Measurements from ENCODE around the gene HSDL2.

Gene HSDL2

GRCh38 chr9:112473986-112474385 lies 94.1 kb downstream of the HSDL2 start:
- DNase-seq (ENCODE audit: low read depth, low spot score) = no peak

GRCh38 chr9:112475318-112475717 lies 95.4 kb downstream of the HSDL2 start:
- no peak overlapping the region for H3K9ac ChIP-seq (ENCODE audit: insufficient read length)
- TF ChIP-seq FOXP2 (optimal IDR thresholded peaks at IDR 0.05; ENCODE audit: control extremely low read depth, extremely low read length, insufficient read depth) (no peak), EZH2 (IDR thresholded peaks at IDR 0.05) (no peak), POLR2AphosphoS5 (IDR thresholded peaks at IDR 0.05; ENCODE audit: borderline replicate concordance, low read depth, low read length) (no peak)

More at GRCh38 chr9:112473986-112474385, 94.1 kb downstream of the HSDL2 start:
- TF ChIP-seq POLR2AphosphoS5 (IDR thresholded peaks at IDR 0.05; ENCODE audit: borderline replicate concordance, low read depth, low read length) = no peak
- TF ChIP-seq EZH2 (IDR thresholded peaks at IDR 0.05) = no peak
- TF ChIP-seq FOXP2 (optimal IDR thresholded peaks at IDR 0.05; ENCODE audit: control extremely low read depth, extremely low read length, insufficient read depth) = no peak
- no peaks in the 10 kb centered on the region for H3K9me3 ChIP-seq (ENCODE audit: low read depth, low read length)
- no peaks in the 10 kb centered on the region; the same call in 1 of the 2 replicates for H3K36me3 ChIP-seq (ENCODE audit: insufficient read depth, low read length)
- no peak overlapping the region for H3K4me3 ChIP-seq
- no peak overlapping the region for H3K27ac ChIP-seq
- no peak overlapping the region for H3K9ac ChIP-seq (ENCODE audit: insufficient read length)

GRCh38 chr9:112477330-112477729 lies 97.4 kb downstream of the HSDL2 start:
- H3K36me3 ChIP-seq (ENCODE audit: insufficient read depth, low read length) = no peaks in the 10 kb centered on the region; the same call in 1 of the 2 replicates
- no peak overlapping the region for H3K4me3 ChIP-seq
- H3K9me3 ChIP-seq (ENCODE audit: low read depth, low read length) = no peaks in the 10 kb centered on the region
- H3K9ac ChIP-seq (ENCODE audit: insufficient read length) = no peak overlapping the region
- no peak for DNase-seq (ENCODE audit: low read depth, low spot score)
- H3K27ac ChIP-seq = no peak overlapping the region
- no peak for TF ChIP-seq FOXP2 (optimal IDR thresholded peaks at IDR 0.05; ENCODE audit: control extremely low read depth, extremely low read length, insufficient read depth)
- no peak for TF ChIP-seq POLR2AphosphoS5 (IDR thresholded peaks at IDR 0.05; ENCODE audit: borderline replicate concordance, low read depth, low read length)
- no peak for TF ChIP-seq EZH2 (IDR thresholded peaks at IDR 0.05)

More at GRCh38 chr9:112475318-112475717, 95.4 kb downstream of the HSDL2 start:
- Histone ChIP-seq H3K4me3 (no peak overlapping the region), H3K36me3 (ENCODE audit: insufficient read depth, low read length) (no peaks in the 10 kb centered on the region; the same call in 1 of the 2 replicates), H3K9me3 (ENCODE audit: low read depth, low read length) (no peaks in the 10 kb centered on the region), H3K27ac (no peak overlapping the region)
- no peak for DNase-seq (ENCODE audit: low read depth, low spot score)

GRCh38 chr9:112479221-112479620 lies 99.3 kb downstream of the HSDL2 start:
- no peak for DNase-seq (ENCODE audit: low read depth, low spot score)
- Histone ChIP-seq H3K27ac (no peak overlapping the region), H3K4me3 (no peak overlapping the region), H3K9me3 (ENCODE audit: low read depth, low read length) (no peaks in the 10 kb centered on the region), H3K9ac (ENCODE audit: insufficient read length) (no peak overlapping the region), H3K36me3 (ENCODE audit: insufficient read depth, low read length) (no peaks in the 10 kb centered on the region; the same call in 1 of the 2 replicates)
- TF ChIP-seq FOXP2 (optimal IDR thresholded peaks at IDR 0.05; ENCODE audit: control extremely low read depth, extremely low read length, insufficient read depth) (no peak), EZH2 (IDR thresholded peaks at IDR 0.05) (no peak), POLR2AphosphoS5 (IDR thresholded peaks at IDR 0.05; ENCODE audit: borderline replicate concordance, low read depth, low read length) (no peak)

- Histone ChIP-seq H3K4me3 (no peak overlapping the region), H3K9me3 (ENCODE audit: low read depth, low read length) (no peaks in the 10 kb centered on the region), H3K36me3 (ENCODE audit: insufficient read depth, low read length) (no peaks in the 10 kb centered on the region), H3K27ac (no peak overlapping the region), H3K9ac (ENCODE audit: insufficient read length) (no peak overlapping the region)
- TF ChIP-seq FOXP2 (optimal IDR thresholded peaks at IDR 0.05; ENCODE audit: control extremely low read depth, extremely low read length, insufficient read depth) (no peak), EZH2 (IDR thresholded peaks at IDR 0.05) (no peak), POLR2AphosphoS5 (IDR thresholded peaks at IDR 0.05; ENCODE audit: borderline replicate concordance, low read depth, low read length) (no peak)
- DNase-seq (ENCODE audit: low read depth, low spot score) = no peak
Observed at GRCh38 chr9:112484607-112485006, 104.7 kb downstream of the HSDL2 start.

- H3K9ac ChIP-seq (ENCODE audit: insufficient read length) = no peak overlapping the region
- no peak overlapping the region for H3K27ac ChIP-seq
- H3K9me3 ChIP-seq (ENCODE audit: low read depth, low read length) = no peaks in the 10 kb centered on the region
- H3K4me3 ChIP-seq = peak overlapping the region; percentile 95
- DNase-seq (ENCODE audit: low read depth, low spot score) = no peak
- TF ChIP-seq EZH2 (IDR thresholded peaks at IDR 0.05) = no peak
- TF ChIP-seq FOXP2 (optimal IDR thresholded peaks at IDR 0.05; ENCODE audit: control extremely low read depth, extremely low read length, insufficient read depth) = no peak
- no peak for TF ChIP-seq POLR2AphosphoS5 (IDR thresholded peaks at IDR 0.05; ENCODE audit: borderline replicate concordance, low read depth, low read length)
- no peaks in the 10 kb centered on the region for H3K36me3 ChIP-seq (ENCODE audit: insufficient read depth, low read length)
Observed at GRCh38 chr9:112485574-112485973, 105.7 kb downstream of the HSDL2 start.

- no peaks in the 10 kb centered on the region for H3K9me3 ChIP-seq (ENCODE audit: low read depth, low read length)
- TF ChIP-seq FOXP2 (optimal IDR thresholded peaks at IDR 0.05; ENCODE audit: control extremely low read depth, extremely low read length, insufficient read depth) (peak; percentile 14), POLR2AphosphoS5 (IDR thresholded peaks at IDR 0.05; ENCODE audit: borderline replicate concordance, low read depth, low read length) (peak; percentile 98), EZH2 (IDR thresholded peaks at IDR 0.05) (no peak)
- peak within 1 kb of the TSS; percentile 95 for H3K4me3 ChIP-seq
- H3K27ac ChIP-seq = peak within 1 kb of the TSS; percentile 81; the same call in 1 of the 2 replicates
- peaks cover 6% of the 10 kb centered on the region; the same call in 1 of the 2 replicates for H3K36me3 ChIP-seq (ENCODE audit: insufficient read depth, low read length)
- peak within 1 kb of the TSS; percentile 86 for H3K9ac ChIP-seq (ENCODE audit: insufficient read length)
- DNase-seq (ENCODE audit: low read depth, low spot score) = no peak
Observed at GRCh38 chr9:112486221-112487007, 106.5 kb downstream of the HSDL2 start, which contains the start of gene KIAA1958. Gene KIAA1958, plus strand, starts transcription at chr9:112486827. Its CDS starts 87,254 bp downstream, at chr9:112574081.

GRCh38 chr9:112487008-112487798 lies 107.3 kb downstream of the HSDL2 start:
- TF ChIP-seq FOXP2 (optimal IDR thresholded peaks at IDR 0.05; ENCODE audit: control extremely low read depth, extremely low read length, insufficient read depth) = no peak
- no peak for TF ChIP-seq EZH2 (IDR thresholded peaks at IDR 0.05)
- TF ChIP-seq POLR2AphosphoS5 (IDR thresholded peaks at IDR 0.05; ENCODE audit: borderline replicate concordance, low read depth, low read length) = peak; percentile 70; the same call in 1 of the 2 replicates
- Histone ChIP-seq H3K36me3 (ENCODE audit: insufficient read depth, low read length) (peaks cover 11% of the 10 kb centered on the region; the same call in 1 of the 2 replicates), H3K27ac (peak overlapping the region; percentile 81; the same call in 1 of the 2 replicates), H3K9ac (ENCODE audit: insufficient read length) (peak overlapping the region; percentile 84), H3K4me3 (peak overlapping the region; percentile 86), H3K9me3 (ENCODE audit: low read depth, low read length) (no peaks in the 10 kb centered on the region)
- DNase-seq (ENCODE audit: low read depth, low spot score) = no peak

All from SK-N-MC (cell line).